ENCODE measurements around the gene IL17C. TPM values are rescaled to one million over a fixed set of nuclear protein-coding genes. Genes with fewer than 3 reads are reported as not detected.

Gene IL17C
- polyA plus RNA-seq, 3 donors from 2014 or later, result 0.64 to 0.80 TPM; not detected in 1

DNA sequence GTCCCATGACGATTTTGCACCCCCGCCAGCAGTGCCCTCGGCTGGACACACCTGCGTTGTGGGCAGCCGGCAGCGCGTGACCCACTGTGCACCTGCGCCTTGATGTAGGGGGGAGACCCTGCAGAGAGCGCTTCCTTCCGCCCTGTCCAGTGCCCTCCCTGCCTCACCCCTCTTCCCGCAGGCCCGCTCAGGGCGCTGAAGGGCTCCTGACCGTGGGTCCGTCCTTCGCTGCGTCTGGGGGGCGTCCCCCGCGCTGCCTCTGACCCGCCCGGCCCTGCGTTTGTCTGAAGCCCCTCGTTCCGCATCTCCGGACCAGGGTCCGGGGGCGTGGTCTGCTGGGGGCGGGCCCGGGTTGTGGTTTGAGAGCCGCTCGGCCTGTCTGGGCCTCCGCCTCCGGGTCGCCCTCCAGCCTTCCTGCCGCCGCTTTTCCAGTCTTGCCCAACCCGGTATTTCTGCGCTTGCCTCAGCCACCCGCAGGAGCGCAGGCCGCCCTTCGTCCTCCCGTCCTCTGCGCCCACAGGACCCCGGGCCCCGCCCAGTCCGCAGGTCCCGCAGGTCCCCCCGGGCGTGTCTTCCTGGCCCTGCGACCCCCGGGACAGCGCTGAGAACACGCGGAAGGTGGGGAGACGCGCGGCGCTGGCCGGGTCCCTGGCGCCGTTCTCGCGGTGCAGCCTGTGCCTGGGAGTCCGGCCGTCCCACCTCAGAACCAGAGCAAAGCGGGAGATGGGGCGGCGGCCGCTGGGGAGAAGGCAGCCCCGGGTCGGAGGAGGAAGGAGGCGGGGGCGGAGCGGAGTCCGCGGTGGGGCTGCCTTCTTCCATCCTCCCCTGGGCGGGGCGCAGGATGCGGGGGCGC lies 4.0 kb upstream of the IL17C start:
- Mint-ChIP-seq H3K9me3 (peaks cover 0 to 8% (median 6%) of the 10 kb centered on the region in 6 donors), H3K36me3 (peaks cover 4 to 7% (median 4%) of the 10 kb centered on the region in 3 donors)
- peak; percentile 79 to 82 (median 82) for DNase-seq

GRCh38 chr16:88634994-88635670 lies 3.2 kb upstream of the IL17C start:
- Mint-ChIP-seq H3K27ac (peak overlapping the region; percentile 85 to 97 (median 92)), H3K27me3 (ENCODE audit: low read depth in 3 of 3) (peaks cover 29 to 42% (median 32%) of the 10 kb centered on the region in 3 donors), H3K9me3 (peaks cover 0 to 8% (median 6%) of the 10 kb centered on the region in 6 donors), H3K4me3 (peak overlapping the region; percentile 74 to 83 (median 80)), H3K36me3 (peaks cover 4 to 7% (median 4%) of the 10 kb centered on the region in 3 donors), H3K4me1 (peaks cover 29 to 41% of the 10 kb centered on the region in 2 donors)
- no peak for DNase-seq

More for the DNA sequence above, 4.0 kb upstream of the IL17C start:
- H3K27ac Mint-ChIP-seq, result peak overlapping the region; percentile 82 to 97 (median 92)
- peak overlapping the region; percentile 75 to 83 (median 80) for H3K4me3 Mint-ChIP-seq
- H3K4me1 Mint-ChIP-seq, result peaks cover 26 to 36% of the 10 kb centered on the region in 2 donors
- peaks cover 27 to 42% (median 32%) of the 10 kb centered on the region in 3 donors for H3K27me3 Mint-ChIP-seq (ENCODE audit: low read depth in 3 of 3)

DNA sequence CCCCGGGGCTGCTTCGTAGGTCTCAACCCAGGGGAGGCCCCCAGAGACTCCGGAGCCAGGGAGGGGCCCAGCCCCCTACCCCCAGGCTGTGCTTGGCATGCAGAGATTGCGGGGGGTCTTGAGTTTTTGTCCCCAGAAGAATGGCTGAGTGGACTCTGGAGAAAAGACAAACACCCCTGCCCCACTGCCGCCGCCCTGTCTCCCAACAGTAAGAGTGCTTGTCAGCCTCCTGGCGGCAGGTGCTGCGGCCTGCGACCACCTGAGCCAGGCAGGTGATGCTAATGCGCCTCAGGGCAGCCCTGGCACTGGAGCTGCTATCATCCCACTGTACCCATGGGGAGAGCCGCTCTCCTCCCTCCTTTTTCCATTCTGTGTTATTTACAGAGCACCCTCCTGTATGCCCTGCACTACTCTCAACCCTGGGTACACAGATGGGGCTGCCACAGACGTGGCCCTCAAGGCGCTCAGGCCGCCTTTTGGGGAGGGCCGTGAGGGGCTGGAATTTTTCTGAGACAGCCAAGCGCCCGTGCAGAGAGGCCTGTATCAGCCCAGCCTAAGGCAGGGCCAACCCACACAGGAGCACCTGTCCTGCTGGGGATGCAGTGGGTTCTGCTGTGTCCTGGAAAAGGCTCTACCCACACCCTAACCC lies 2.6 kb upstream of the IL17C start:
- peaks cover 35 to 47% of the 10 kb centered on the region in 2 donors for H3K4me1 Mint-ChIP-seq
- H3K27me3 Mint-ChIP-seq (ENCODE audit: low read depth in 3 of 3), result peaks cover 32 to 42% (median 35%) of the 10 kb centered on the region in 3 donors
- peaks cover 0 to 8% (median 6%) of the 10 kb centered on the region in 6 donors for H3K9me3 Mint-ChIP-seq
- DNase-seq, result no peak
- peak overlapping the region; percentile 38 to 83 (median 62) for H3K4me3 Mint-ChIP-seq
- H3K36me3 Mint-ChIP-seq, result peaks cover 4 to 7% (median 4%) of the 10 kb centered on the region in 3 donors
- H3K27ac Mint-ChIP-seq, result peak overlapping the region; percentile 85 to 97 (median 94)

- Mint-ChIP-seq H3K9me3 (peaks cover 0 to 8% (median 6%) of the 10 kb centered on the region in 6 donors), H3K27ac (peak overlapping the region; percentile 92 to 99 (median 96)), H3K4me1 (peaks cover 35 to 52% of the 10 kb centered on the region in 2 donors), H3K27me3 (ENCODE audit: low read depth in 3 of 3) (peaks cover 32 to 42% (median 37%) of the 10 kb centered on the region in 3 donors), H3K36me3 (peaks cover 0 to 4% (median 0%) of the 10 kb centered on the region in 3 donors), H3K4me3 (peak overlapping the region; percentile 39 to 75 (median 68))
- no peak for DNase-seq
Measured at GRCh38 chr16:88636488-88637265, 1.7 kb upstream of the IL17C start.

DNA sequence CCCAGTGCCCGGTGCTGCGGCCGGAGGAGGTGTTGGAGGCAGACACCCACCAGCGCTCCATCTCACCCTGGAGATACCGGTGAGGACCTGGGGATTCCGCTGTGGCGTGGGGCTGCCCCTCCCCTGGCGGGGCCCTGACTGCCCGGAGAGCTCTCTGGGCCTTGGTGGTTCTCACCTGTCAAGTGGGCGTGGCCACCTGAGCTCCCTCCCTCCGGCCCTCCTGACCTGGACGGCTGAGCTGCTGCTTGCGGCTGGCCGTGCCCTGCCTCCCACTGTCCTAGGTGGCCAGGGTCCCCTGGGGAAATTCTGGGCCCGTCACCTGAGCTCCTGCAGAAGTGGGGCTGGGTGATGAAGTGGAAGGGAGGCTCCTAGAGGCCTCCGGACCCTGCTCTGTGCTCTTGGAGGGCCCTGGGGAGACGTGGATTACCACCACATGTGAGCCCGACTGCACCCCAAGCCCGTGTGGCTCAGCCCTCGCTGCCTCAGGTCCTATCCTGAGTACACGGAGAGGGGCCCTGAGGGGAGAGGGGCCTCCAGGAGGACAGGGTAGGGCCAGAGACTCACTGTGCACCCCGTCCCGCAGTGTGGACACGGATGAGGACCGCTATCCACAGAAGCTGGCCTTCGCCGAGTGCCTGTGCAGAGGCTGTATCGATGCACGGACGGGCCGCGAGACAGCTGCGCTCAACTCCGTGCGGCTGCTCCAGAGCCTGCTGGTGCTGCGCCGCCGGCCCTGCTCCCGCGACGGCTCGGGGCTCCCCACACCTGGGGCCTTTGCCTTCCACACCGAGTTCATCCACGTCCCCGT lies 1.1 kb downstream of the IL17C start:
- Mint-ChIP-seq H3K4me3 (peak overlapping the region in 4 of 5 donors; percentile 24 to 60 (median 29)), H3K27me3 (ENCODE audit: low read depth in 3 of 3) (peaks cover 27 to 35% (median 33%) of the 10 kb centered on the region in 3 donors), H3K27ac (peak overlapping the region in 4 of 6 donors; percentile 50 to 86 (median 63)), H3K9me3 (peaks cover 0 to 8% (median 6%) of the 10 kb centered on the region in 6 donors), H3K4me1 (peaks cover 42 to 60% of the 10 kb centered on the region in 2 donors), H3K36me3 (peaks cover 4 to 11% (median 9%) of the 10 kb centered on the region in 3 donors)
- no peak for DNase-seq

- peak overlapping the region; percentile 15 to 60 (median 34) for H3K4me3 Mint-ChIP-seq
- DNase-seq, result no peak
- peaks cover 0 to 8% (median 6%) of the 10 kb centered on the region in 6 donors for H3K9me3 Mint-ChIP-seq
- peaks cover 30 to 37% (median 35%) of the 10 kb centered on the region in 3 donors for H3K27me3 Mint-ChIP-seq (ENCODE audit: low read depth in 3 of 3)
- peaks cover 4 to 17% (median 9%) of the 10 kb centered on the region in 3 donors for H3K36me3 Mint-ChIP-seq
- peaks cover 48 to 63% of the 10 kb centered on the region in 2 donors for H3K4me1 Mint-ChIP-seq
- H3K27ac Mint-ChIP-seq, result peak overlapping the region in 5 of 6 donors; percentile 41 to 86 (median 61)
Measured at GRCh38 chr16:88640039-88640495, 1.7 kb downstream of the IL17C start.

- peaks cover 31 to 38% (median 34%) of the 10 kb centered on the region in 3 donors for H3K27me3 Mint-ChIP-seq (ENCODE audit: low read depth in 3 of 3)
- peaks cover 0 to 8% (median 6%) of the 10 kb centered on the region in 6 donors for H3K9me3 Mint-ChIP-seq
- DNase-seq, result no peak
- peaks cover 4 to 17% (median 9%) of the 10 kb centered on the region in 3 donors for H3K36me3 Mint-ChIP-seq
- H3K4me1 Mint-ChIP-seq, result peaks cover 50 to 64% of the 10 kb centered on the region in 2 donors
- peak overlapping the region in 2 of 5 donors; percentile 6 to 60 for H3K4me3 Mint-ChIP-seq
- peak overlapping the region in 5 of 6 donors; percentile 41 to 86 (median 61) for H3K27ac Mint-ChIP-seq
Measured at GRCh38 chr16:88640498-88641247, 2.3 kb downstream of the IL17C start.

GRCh38 chr16:88642881-88643643 lies 4.7 kb downstream of the IL17C start:
- H3K27ac Mint-ChIP-seq, result peak overlapping the region in 1 of 6 donors; percentile 62
- H3K27me3 Mint-ChIP-seq (ENCODE audit: low read depth in 3 of 3), result peaks cover 12 to 28% (median 16%) of the 10 kb centered on the region in 3 donors
- peaks cover 29 to 49% of the 10 kb centered on the region in 2 donors for H3K4me1 Mint-ChIP-seq
- peaks cover 4 to 17% (median 5%) of the 10 kb centered on the region in 3 donors for H3K36me3 Mint-ChIP-seq
- no peak overlapping the region for H3K4me3 Mint-ChIP-seq
- no peak for DNase-seq
- peaks cover 0 to 1% (median 0%) of the 10 kb centered on the region in 6 donors for H3K9me3 Mint-ChIP-seq

- H3K27me3 Mint-ChIP-seq (ENCODE audit: low read depth in 3 of 3), result peaks cover 9 to 30% (median 12%) of the 10 kb centered on the region in 3 donors
- H3K27ac Mint-ChIP-seq, result no peak overlapping the region
- H3K4me1 Mint-ChIP-seq, result peaks cover 29 to 48% of the 10 kb centered on the region in 2 donors
- H3K36me3 Mint-ChIP-seq, result peaks cover 4 to 17% (median 5%) of the 10 kb centered on the region in 3 donors
- DNase-seq, result no peak
- no peak overlapping the region for H3K4me3 Mint-ChIP-seq
- H3K9me3 Mint-ChIP-seq, result peaks cover 0 to 1% (median 0%) of the 10 kb centered on the region in 6 donors
Measured at GRCh38 chr16:88643644-88643932, 5.2 kb downstream of the IL17C start.

DNA sequence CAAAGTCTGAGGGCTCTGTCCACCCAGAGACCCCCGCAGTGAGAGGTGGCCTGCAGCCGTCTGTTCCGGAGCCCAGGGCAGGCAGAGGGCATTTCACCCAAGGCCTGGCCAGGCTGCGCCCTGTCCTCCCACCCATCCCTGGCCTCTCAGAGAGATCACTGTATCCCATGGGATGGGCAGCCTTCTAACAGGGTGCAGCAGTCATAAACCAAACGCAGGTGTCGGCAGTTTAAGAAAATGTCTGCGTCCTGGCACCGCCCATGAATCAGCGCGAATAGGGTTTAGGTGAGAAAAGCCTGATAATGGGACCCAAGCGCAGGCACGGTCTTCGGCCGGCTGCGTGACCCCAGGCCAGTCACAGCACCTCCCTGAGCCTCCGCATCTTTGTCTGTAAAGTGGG lies 7.1 kb downstream of the IL17C start:
- Mint-ChIP-seq H3K27me3 (ENCODE audit: low read depth in 3 of 3) (peaks cover 18 to 34% (median 23%) of the 10 kb centered on the region in 3 donors), H3K9me3 (no peaks in the 10 kb centered on the region), H3K27ac (peak overlapping the region in 5 of 6 donors; percentile 65 to 79 (median 71)), H3K4me1 (peaks cover 30 to 47% of the 10 kb centered on the region in 2 donors), H3K4me3 (peak overlapping the region in 2 of 5 donors; percentile 4 to 30), H3K36me3 (peaks cover 8 to 20% (median 8%) of the 10 kb centered on the region in 3 donors)
- no peak for DNase-seq

DNA sequence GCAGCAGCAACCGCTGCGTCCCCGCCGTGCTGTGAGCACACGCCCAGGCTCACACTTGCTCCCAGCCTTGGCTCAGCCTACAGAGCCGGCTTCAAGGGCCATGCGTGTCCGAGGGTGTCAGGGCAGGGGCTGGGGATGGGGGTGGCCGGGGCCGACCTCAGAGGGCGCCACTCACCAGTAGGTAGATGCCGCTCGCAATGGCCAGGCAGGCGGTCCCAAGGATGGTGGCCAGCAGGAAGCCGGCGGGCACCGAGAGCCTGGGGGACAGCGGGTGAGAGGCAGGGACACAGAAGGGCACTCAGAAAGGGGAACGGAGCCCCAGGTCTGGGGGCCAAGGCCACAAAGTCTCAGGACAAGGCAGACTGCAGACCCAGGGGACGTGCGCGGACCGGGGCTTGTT lies 7.6 kb downstream of the IL17C start:
- no peak for DNase-seq
- H3K27ac Mint-ChIP-seq, result peak overlapping the region in 4 of 6 donors; percentile 16 to 75 (median 37)
- peak overlapping the region in 1 of 5 donors; percentile 18 for H3K4me3 Mint-ChIP-seq
- H3K9me3 Mint-ChIP-seq, result no peaks in the 10 kb centered on the region
- peaks cover 8 to 20% (median 8%) of the 10 kb centered on the region in 3 donors for H3K36me3 Mint-ChIP-seq
- H3K4me1 Mint-ChIP-seq, result peaks cover 28 to 45% of the 10 kb centered on the region in 2 donors
- peaks cover 22 to 34% (median 25%) of the 10 kb centered on the region in 3 donors for H3K27me3 Mint-ChIP-seq (ENCODE audit: low read depth in 3 of 3)
